Ureter (tissue), 1 donor: ENCODE measurements around the gene SFRP2. TPM values are rescaled to one million over a fixed set of nuclear protein-coding genes. Genes with fewer than 3 reads are reported as not detected.

Experiments used
- DNase-seq: peaks from one replicate; pipeline ENCODE4 v3.0.0-alpha.2; 2020; ENCODE audit warnings: low spot score
- total RNA-seq: library from RNA; stranded (reverse); gene quantifications from one replicate; pipeline ENCODE4 v1.2.4, GENCODE V29; 2023
- donor health status: DM: yes; HTN: yes; CAD: no.

SFRP2 gene
- total RNA-seq, 1 donor from 2014 or later: 13.3 TPM

- no peak for DNase-seq
These were observed 17.8 kb downstream of the SFRP2 start for GRCh38 chr4:153771046-153771445.

GRCh38 chr4:153766758-153767157 is 22.1 kb downstream of the SFRP2 start:
- no peak for DNase-seq

DNA sequence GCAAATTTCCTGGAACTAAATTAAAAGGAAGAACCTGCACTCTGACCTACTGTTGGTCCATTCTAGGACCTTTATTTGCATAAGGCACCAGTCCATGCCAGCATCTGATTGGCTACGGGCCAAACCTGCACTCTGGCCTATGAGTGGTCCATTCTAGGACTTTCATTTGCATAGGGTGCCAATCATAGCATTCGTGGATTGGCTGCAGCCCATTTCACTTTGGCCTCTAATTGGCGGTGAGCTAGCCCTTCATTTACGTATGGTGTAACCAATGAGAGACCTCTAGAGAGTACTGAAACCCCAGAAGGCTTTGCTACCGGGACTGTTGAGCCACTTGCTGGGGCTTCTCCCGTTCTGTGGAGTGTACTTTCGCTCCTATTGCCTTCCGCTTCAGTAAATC is 23.0 kb downstream of the SFRP2 start:
- no peak for DNase-seq

DNA sequence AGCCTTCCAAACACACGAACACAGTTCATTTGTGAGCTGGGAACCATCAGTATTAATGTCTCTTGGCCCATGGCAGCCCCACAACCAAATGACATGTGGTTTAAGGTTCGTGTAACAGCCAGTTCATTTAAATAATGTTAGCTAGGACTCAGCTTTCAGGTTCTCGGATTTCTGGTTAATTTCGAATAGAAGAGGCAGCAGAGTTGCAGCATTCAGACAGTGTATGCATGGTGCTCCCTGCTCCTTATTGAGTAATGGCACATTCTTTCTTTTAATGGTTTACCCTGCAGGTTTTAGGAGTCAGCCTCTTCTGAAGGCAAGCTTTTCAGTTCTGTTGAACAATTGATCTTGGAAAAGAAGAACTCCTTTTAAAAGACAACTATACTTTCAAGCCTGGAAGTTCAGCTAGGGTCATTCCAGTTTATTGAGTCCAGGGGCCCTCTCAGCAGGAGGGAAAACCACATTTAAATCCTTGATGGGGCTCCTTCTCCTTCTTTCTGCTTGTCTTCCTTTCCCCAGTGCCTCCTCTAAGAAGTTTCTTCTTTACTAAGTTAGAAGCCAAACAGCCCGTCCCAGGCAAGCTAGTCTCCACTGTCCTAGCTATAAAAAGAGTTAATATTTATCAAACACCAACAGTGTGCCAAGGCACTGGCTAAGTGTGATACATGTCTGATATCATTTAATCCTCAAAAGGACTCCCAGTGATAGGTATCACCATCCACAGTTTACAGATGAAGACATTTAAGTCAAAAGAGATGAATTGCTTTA is 24.1 kb downstream of the SFRP2 start:
- DNase-seq: no peak

GRCh38 chr4:153763404-153763803 is 25.5 kb downstream of the SFRP2 start:
- no peak for DNase-seq

- no peak for DNase-seq
These were observed 29.2 kb downstream of the SFRP2 start, which contains the start of gene RNF175 for GRCh38 chr4:153759407-153760316. RNF175 (minus strand) TSS chr4:153760024; CDS start chr4:153759862, 162 bp downstream.

DNA sequence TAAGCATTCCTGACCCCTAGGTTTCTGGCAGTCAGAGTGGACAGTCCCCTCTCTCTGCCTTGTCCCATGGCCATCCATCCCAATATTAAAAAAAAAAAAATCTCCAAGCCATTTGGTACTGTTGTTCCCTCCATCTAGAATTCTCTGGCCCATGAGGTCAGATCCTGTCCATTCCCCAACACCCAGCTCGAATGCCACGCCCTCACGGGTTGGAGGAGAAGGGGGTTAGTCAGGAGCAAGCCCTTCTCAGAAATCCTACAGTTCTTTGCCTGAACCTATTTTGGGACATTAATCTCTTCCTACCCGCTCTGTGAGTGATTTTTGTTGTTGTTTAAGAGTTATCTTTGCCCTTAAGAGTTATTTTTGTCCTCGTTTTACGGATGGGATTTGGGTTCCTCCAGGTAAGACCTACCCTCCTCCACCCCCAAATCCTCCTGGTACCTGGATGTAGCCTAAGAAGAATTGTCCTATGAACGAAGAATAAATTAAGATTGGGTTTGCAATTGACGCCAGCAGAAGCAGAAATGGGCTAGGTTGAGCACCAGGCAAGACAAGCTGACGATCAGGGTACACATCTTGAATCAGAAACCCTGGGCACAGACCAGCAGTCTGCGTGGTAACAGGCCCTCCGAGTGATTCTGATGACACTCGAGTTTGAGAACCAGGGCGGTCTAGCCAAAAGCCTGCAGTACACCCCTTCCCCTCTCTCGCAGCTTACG is 30.0 kb downstream of the SFRP2 start:
- no peak for DNase-seq

GRCh38 chr4:153758136-153758535 is 30.7 kb downstream of the SFRP2 start:
- no peak for DNase-seq

DNA sequence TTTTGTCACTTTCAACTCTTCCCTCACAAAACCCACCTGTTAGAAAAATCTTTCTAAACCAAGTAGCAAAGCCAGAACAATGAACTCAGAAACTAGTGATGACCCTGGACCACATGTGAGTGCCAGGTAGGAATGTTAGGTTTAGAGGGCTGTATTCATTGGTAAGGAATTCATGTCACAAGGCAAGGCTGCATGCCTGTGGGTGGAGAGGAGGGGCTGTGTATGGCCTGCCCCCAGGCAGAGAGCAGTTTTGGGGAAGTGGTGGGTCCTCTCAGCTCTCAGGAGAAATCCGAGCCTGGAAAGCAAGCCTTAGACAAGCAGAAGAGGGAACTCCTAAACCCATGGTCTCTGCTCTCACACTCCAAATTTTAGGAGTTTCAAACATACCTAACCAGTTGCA is 31.5 kb downstream of the SFRP2 start:
- no peak for DNase-seq

GRCh38 chr4:153755186-153755585 is 33.7 kb downstream of the SFRP2 start:
- no peak for DNase-seq

DNA sequence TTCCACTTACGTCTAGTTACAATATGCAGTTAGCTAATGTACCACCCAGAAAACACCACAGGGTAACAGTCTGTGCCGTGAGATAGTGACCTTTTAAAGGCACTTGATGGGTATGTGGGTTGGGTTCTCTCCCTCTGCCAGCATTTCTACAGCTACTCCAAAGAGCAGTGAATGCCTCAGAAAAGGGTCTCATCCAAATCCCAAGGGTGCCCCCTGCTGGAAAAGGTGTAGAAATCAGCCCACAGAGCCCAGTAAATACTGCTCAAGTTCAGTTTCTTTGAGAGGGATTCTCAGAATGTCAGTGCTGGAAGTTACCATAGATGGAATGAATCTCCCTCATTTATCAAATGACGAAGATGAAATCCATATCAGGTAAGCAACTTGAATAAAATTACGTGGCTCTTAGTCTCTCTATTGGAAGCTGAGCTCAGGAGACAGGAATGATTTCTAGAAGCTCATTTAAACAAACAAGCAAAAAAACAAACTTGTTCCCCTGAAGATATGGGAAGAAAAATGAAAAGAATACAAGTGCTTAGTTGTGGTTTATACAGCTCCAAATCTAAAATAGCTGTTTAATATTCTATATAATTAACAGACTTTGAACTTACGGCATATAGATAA is 38.6 kb downstream of the SFRP2 start:
- peak; percentile 63 for DNase-seq

DNA sequence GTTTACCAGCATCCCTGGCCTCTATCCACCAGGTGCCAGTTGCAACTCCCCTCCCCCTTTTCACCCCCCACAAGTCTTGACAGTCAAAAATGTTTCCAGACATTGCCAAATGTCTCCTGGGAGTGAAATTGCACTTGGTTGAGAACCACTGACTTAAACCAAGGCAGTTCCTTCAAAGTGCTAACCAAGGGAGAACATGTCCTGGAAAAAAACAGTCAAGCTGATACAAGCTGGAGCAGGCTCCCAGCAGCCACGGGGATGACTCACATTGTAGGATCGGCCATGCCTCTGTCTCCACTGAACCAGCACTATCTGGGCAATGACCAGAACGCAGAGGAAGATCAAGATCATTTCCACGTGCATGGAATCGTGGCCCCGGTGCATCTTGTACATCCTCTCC is 40.5 kb downstream of the SFRP2 start:
- peak; percentile 78 for DNase-seq

GRCh38 chr4:153747406-153747955 is 41.4 kb downstream of the SFRP2 start:
- no peak for DNase-seq

DNA sequence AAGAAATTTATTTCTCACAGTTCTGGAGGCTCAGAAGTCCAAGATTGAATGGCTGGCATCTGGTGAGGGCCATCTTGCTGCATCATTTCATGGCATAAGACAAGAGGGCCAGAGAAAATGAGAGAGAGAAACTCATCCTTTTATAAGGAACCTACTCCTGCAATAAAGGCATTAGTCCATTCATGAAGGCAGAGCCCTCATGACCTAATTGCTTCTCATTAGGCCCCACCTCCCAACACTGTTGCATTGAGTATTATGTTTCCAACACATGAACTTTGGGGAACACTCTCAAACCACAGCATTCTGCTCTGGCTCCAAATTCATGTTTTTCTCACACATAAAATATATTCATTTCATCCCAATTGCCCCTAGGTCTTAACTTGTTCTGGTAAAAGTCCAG is 43.2 kb downstream of the SFRP2 start:
- DNase-seq: no peak

- DNase-seq: no peak
These were observed 47.3 kb downstream of the SFRP2 start for GRCh38 chr4:153741541-153741940.

DNA sequence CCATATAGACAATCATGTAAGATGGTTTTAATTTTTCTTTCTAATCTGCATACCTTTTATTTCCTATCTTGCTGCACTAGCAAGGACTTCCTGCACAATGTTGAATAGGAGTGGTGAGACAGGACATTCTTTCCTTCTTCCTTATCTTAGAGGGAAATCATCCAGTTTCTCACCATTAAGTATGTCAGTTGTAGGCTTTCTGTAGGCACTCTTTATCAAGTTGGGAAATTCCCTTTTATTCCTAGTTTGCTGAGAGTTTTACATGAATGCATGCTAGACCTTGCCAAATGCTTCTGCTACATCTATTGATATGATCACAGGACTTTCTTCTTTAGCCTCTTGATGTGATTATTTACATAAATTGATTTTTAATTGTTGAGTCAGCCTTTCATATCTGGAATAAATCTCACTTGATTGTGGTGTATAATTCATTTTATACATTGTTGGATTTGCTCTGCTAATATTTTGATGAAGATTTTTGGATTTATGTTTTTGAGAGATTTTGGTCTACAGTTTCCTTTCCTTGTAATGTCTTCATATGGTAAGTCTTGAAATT is 52.9 kb downstream of the SFRP2 start:
- no peak for DNase-seq

- DNase-seq: no peak
These were observed 55.0 kb downstream of the SFRP2 start for GRCh38 chr4:153733751-153734448.

- DNase-seq: no peak
These were observed 57.6 kb downstream of the SFRP2 start for GRCh38 chr4:153731239-153731638.
